ENCODE data around the gene RAB40B.

DNA sequence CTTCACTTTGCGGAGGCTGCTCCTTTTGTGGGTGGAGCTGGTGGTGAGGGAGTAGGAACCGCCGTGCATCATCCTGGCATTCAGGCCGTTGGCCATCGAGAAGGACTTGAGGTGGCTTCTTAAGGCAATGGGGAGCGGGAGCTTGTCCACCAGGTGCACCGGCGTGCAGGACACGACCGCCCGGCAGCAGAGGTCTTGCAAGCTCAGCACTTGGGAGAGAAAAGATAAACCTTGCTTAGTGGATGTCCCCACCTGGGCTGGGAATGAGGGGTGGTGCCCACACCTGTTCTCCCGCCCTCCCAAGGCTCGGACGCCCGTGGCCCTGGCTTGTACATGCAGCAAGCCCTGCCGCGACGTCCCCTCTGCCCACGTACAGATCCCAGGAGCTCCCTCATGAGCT is 40.6 kb downstream of the RAB40B start:
- TF ChIP-seq EZH2 (optimal IDR thresholded peaks at IDR 0.05; ENCODE audit: low read depth, low read length) (no peak), EZH2phosphoT487 (IDR thresholded peaks at IDR 0.05; ENCODE audit: low read length) (no peak)
